CD4-positive, alpha-beta T cell treated with Interleukin-15 for 4 hours (primary cell): ENCODE data around the gene TRAPPC6A.

Experiments used
- DNase-seq: peaks from one replicate; pipeline ENCODE4 v3.0.0-alpha.2; 2020; ENCODE audit warnings: low spot score

TRAPPC6A gene

DNA sequence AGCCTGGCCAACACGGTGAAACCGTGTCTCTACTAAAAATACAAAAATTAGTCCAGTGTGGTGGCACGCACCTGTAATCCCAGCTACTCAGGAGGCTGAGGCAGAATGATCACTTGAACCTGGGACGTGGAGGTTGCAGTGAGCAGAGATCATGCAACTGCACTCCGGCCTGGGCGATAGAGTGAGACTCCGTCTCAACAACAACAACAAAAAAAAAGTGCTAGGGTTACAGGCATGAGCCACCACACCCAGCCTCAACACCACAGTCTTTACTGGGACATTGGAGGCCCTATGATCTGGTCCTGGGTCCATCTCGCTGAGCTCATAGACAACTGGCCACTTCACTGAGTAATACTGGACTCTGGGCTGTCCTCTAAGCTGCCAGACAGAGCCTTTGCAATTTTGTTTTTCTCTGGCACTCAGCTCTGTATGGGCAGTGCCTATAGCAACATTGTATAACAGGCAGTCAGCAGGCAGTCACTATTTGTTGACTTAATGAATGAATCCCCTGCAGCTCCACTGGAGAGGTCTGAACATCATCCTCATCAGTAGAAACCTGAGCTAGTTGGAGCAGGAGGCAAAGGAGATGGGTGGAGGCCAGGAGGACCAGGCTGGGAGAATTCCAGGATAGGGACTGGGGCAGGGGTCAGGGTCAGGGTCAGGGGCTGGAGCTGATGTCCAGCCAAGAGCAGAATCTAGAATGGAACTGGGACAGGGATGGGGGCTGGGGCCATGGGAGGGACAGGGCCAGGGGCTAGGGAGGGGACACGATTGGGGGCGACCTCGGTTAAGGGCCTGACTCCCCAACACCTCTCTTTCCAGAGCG, 8.7 kb upstream of the TRAPPC6A start:
- no peak for DNase-seq

DNA sequence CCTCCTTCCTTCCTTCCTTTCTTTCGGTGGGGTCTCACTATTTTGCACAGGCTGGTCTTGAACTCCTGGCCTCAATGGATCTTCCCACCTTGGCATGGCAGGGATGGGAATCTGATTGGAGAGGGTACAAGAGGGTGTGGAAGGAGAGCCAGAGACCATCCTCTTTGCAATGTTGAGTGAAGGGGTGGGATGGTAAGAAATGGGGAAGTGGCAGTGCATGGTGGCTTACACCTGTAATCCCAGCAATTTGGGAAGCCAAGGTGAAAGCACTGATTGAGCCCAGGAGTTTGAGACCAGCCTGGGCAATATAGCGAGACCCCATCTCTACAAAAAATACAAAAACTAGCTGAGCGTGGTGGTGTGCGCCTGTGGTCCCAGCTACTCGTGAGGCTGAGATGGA, 6.1 kb upstream of the TRAPPC6A start:
- no peak for DNase-seq

GRCh38 chr19:45182758-45183157, 4.7 kb upstream of the TRAPPC6A start:
- DNase-seq: no peak

GRCh38 chr19:45180936-45181335, 2.9 kb upstream of the TRAPPC6A start:
- no peak for DNase-seq

GRCh38 chr19:45179892-45180370, 1.9 kb upstream of the TRAPPC6A start:
- DNase-seq: no peak

DNA sequence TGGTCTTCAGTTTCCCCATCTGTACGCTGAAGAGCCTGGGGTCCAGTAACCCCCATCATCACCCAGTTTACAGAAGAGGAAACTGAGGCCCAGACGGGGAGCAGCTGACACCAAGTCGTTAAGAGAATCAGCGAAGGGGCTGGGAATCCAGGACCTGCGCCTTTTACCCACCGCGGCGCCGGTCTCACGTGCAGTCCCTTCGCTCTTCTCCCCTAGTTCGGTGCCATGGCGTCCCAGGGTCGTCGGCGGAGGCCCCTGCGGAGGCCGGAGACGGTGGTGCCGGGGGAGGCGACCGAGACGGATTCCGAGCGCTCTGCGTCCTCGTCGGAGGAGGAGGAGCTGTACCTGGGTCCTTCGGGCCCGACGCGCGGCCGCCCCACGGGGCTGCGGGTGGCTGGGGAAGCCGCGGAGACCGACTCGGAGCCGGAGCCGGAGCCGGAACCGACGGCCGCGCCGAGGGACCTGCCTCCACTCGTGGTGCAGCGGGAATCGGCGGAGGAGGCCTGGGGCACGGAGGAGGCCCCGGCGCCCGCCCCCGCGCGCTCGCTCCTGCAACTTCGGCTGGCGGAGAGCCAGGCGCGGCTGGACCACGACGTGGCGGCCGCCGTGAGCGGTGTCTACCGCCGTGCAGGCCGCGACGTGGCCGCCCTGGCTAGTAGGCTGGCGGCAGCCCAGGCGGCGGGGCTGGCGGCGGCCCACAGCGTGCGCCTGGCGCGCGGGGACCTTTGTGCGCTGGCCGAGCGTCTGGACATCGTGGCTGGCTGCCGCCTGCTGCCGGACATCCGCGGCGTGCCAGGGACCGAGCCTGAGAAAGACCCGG, 1.2 kb upstream of the TRAPPC6A start:
- peak; percentile 16 for DNase-seq

DNA sequence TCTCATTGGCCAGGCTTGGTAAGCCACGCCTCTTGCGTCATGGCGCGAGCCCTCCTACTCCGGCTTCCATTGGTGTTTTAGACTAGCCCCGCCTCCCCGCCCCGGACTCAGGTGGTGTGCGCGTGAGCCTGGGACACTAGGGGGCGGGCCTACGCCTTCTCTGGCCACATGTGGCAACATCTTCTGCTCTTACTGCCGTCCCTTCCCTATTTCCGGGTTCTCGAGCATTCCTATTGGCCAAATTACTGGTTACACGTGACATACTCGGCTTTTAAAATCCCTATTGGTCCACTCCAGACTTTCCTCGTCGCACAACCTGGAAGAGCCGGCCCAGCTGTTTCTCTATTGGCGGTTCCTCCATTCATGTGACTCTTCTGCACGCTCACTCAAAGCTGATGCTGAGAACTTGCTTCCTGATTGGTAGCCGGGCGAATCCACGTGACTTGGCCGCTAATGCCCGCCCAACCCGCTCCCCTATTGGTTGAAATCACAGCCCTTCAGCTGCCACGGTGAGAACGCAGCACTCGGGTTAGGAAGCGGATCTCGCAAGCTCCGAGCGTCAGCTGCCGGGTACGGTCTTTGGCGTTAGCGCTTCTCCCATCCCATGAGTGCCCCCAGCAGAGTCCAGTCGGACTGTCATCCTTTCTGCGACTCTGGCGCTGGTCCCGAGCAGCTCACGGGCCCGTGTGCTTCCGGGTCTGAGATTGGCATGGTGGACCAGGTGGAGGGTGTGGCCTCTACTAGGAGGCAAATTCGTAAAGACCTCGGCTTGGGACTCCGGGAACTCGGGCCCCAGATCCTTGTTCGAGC, 430 bp upstream of the TRAPPC6A start, which contains the start of gene BLOC1S3:
Gene BLOC1S3 (plus strand): TSS at position 523 of the 810 bp plus-strand sequence. CDS start 513 bp downstream, outside the sequence.
- DNase-seq: peak; percentile 100

DNA sequence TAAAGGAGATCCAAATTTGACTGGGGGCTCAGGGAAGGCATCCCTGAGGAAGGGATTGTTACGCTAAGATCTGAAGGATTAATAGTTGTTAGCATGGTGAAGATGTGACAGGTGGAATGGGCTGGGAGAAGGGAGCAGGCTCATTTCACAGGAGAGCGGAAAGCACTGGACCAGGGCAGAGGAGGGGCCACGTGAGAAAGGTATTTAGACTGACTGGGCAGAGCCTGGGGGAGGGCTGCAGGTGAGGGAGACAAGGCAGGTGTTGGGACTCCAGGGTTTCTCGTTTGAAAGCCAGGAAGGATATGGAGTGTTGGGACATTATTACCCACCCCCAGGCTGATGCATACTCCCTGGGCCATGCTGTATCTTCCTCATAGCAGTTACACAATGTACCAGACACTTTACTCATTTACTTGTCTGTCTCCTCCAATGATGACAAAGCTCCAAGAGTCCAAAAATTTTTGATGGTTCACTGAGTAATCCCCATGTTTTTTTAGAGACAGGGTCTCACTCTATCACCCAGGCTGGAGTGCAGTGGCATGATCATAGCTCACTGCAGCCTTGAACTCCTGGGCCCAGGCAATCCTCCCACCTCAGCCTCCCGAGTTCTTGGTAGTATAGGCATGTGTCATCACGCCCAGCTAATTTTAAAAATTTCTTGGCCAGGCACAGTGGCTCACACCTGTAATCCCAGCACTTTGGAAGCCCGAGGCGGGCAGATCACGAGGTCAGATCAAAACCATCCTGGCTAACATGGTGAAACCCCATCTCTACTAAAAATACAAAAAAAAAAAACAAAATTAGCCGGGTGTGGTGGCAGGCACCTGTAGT, 2.3 kb downstream of the TRAPPC6A start:
- no peak for DNase-seq

DNA sequence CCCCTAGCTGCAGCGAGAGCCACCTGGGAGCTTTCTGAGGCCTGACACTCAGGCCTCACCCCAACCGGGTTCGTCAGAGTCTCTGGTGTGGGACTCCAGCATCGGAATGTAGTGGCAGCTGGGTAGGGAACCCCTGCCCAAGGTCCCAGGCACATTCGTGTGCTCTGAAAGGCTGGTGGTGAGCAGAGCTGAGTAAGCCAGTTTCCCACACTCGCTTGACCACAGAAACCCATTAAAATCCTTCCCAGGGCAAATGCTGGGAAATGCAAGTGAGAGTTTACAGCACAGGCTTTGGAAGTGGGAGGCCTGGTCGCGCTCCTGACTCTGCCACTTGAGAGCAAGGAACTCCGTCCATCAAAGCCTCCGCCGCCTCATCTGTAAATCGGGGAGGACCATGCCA, 4.2 kb downstream of the TRAPPC6A start:
- DNase-seq: no peak

DNA sequence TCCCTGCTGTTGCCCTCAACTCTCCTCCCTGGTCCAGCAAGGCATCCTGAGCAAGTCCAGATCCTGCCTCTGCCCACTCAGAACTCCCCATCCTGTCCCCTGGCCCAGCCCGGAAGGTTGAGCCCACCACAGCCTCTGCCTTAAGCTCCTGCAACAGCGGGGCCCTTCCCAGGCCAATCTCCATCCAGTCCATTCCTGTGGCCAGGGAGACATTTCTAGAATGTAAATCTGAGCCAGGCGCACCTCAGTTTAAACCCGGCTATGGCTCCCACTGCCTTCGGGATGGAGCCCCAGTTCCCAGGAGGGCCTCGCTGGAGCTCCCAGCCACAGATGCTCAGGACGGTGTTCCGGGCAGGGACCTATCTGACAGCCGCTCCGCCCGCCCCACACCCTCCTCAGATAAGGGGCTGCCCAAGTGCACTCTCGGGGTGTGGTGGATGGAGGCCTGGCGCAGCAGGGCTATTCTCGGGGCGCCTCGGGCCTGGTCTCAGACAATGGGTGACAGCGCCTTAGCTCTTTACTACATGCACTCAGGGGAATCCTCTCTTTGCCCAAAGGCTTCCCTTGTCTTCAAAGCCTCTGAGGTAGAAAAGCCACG, 5.3 kb downstream of the TRAPPC6A start:
- DNase-seq: no peak

GRCh38 chr19:45172173-45172572, 5.9 kb downstream of the TRAPPC6A start:
- DNase-seq: peak; percentile 52

DNA sequence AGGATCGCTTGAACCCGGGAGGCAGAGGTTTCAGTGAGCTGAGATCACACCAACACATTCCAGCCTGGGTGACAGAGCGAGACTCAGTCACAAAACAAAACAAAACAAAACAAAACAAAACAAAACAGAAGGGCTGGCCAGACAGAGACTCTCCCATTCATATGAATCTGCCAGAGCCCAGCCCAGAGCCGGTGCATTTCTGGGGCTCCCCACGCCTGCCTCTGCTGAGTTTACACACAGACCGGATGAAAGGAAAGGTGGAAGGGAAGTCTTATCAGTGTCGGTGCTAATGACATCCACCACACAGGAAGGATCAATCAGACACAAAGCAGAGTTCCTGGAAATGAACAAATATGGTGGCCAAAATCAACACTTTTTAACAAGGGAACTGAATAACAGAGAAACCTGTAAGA, 6.8 kb downstream of the TRAPPC6A start:
- DNase-seq: peak; percentile 83

DNA sequence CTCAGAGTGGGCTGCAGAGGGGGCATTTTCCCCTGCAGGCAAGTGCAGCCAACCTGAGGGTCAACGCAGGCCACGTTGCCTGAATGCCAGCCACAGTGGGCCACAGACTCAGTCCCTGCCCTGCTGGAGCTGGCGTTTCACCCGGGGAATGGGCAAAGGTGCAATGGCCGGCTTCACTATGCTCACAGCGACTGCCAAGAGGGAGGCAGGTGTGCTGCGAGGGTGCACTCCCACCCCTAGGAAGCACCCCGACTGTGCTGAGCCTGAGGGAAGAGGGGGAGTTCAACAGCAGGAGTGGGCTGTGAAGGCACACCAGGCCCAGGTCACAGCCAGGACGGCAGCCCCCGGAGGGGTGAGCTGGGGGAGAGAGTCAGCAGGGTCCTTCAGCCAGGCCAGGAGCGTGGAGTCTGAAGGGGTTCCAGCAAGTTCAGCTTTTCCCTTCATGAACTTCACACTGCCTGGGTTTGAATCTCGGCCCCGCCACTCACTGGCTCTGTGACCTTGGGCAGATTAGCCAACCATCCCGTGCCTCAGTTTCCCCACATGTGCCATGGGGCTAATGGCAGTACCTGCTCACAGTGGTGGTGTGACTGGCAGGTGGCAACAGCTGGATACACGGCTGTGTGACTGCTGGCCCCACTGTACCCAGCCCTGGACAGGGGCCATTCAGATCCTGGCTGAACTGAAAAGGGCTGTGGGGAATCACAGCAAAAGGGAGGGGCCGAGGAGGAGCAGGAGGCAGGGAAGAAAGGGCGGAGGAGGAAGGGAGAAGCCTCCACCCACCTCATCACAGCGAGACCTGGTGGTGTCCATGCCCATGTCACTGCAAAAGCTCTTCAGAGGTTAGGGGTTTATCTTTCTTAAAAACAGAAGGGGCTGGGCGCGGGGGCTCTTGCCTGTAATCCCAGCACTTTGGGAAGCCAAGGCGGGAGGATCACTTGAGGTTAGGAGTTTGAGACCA, 7.6 kb downstream of the TRAPPC6A start:
- no peak for DNase-seq

DNA sequence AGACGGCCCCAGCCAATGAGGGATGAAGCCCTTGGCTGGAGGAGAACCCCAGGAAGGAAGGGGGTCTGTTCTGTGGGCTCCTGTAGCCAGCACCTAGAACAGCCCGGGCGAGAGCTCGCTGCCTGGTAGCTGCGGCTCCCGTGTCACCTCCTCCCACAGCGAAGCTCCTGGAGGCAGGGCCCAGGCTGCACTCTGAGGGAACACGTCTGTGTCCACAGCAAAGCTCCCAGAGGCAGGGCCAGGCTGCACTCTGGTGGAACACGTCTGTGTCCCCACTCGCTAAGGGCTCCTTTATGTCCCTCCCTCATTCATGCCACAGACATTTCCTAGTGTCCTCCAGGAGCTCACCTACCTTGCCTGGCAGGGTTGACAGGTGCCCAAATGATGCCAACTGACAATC, 8.4 kb downstream of the TRAPPC6A start:
- no peak for DNase-seq

DNA sequence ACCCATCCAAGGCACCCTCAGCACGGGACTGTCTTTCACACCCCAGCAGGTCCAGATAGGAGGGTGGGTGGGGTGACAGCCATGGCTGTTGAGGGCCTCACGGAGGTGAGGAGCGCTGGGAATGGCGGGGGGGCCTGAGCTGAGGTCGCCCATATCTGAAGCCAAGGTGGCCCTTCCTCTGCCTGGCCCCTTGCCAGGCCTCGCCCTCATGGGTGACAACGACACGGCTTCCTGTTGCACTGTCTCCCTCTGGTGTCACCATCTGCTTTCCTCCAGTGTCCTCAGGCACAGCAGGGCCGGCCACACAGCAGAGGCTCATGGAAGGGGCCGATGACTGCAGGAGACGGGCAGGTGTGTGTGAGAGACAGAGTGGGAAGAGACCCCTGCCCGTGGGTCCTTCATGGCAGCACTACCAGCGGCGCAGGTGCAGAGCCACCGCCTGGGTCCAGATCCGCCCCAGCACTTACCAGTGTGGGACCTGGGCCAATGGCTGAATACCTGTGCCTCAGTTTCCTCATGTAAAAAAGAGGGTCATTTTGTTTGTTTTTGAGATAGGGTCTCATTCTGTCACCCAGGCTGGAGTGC, 9.2 kb downstream of the TRAPPC6A start:
- peak; percentile 22 for DNase-seq

DNA sequence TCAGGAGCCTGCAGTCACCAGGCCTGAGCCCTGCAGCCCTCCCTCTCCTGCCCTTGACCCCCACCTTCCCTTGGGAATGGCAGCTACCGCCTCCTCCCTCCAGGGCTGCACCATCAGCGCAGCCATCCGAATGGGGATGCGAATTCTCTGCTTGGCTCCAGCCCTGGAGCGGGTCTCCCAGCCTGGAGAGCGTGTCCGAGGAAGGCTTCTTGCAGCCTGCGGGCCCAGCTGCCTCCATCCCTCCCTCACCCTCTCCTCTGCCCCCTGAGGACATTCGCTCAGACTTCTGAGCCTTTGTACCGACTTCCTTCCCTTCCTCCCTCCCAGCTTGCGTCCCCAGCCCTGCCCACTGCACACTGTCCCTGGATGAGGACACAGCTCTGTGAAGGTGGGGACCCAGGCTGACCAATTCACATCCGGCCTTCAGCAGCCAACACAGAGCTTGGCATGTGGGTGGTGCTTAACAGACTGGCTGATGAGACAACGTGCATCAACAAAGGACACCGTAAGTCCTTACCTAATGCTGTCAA, 11.2 kb downstream of the TRAPPC6A start:
- no peak for DNase-seq

GRCh38 chr19:45164577-45165335, 13.3 kb downstream of the TRAPPC6A start:
- peak; percentile 58 for DNase-seq
